GM13976 (cell line): ENCODE data around the gene GDF7.
A peak's percentile ranks its signal among the peaks of the same experiment; 100 is the strongest.

ENCODE experiments used
- DNase-seq: peaks from one replicate; pipeline ENCODE4 v3.0.0; 2012; ENCODE audit warnings: low spot score
- in situ Hi-C: fragments of 300-500 bp; cut with MboI; formaldehyde crosslinking; loops from one replicate; pipeline ENCODE4 v1.12.0; 2022; ENCODE audit warnings: low sequenced_read_pairs, mixed read lengths, inconsistent platforms; ENCODE audit not compliant: unreplicated experiment
- TF ChIP-seq, protein P1 (sequence below): IDR thresholded peaks from 2 replicates; pipeline ENCODE4 v1.5.1; 2012; ENCODE audit warnings: borderline replicate concordance, mild to moderate bottlenecking; ENCODE audit not compliant: insufficient read depth; ENCODE audit errors: extremely low read depth, missing control alignments, control extremely low read depth

Gene GDF7

GRCh38 chr2:20656561-20656960 lies 10.4 kb upstream of the GDF7 start:
- in situ Hi-C loops: no loop called here
- DNase-seq: no peak
- TF ChIP-seq, protein P1, sequence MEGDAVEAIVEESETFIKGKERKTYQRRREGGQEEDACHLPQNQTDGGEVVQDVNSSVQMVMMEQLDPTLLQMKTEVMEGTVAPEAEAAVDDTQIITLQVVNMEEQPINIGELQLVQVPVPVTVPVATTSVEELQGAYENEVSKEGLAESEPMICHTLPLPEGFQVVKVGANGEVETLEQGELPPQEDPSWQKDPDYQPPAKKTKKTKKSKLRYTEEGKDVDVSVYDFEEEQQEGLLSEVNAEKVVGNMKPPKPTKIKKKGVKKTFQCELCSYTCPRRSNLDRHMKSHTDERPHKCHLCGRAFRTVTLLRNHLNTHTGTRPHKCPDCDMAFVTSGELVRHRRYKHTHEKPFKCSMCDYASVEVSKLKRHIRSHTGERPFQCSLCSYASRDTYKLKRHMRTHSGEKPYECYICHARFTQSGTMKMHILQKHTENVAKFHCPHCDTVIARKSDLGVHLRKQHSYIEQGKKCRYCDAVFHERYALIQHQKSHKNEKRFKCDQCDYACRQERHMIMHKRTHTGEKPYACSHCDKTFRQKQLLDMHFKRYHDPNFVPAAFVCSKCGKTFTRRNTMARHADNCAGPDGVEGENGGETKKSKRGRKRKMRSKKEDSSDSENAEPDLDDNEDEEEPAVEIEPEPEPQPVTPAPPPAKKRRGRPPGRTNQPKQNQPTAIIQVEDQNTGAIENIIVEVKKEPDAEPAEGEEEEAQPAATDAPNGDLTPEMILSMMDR: no peak

GRCh38 chr2:20657522-20658235 lies 9.3 kb upstream of the GDF7 start:
- in situ Hi-C loops: no loop called here
- TF ChIP-seq, protein P1: no peak
- no peak for DNase-seq

- in situ Hi-C loops: loop anchor here (10.0 kb wide), 1 partner anchor 304 kb away; no protein-coding TSS in a partner anchor
- DNase-seq: no peak
- TF ChIP-seq, protein P1: no peak
Measured at GRCh38 chr2:20660506-20661420, 6.2 kb upstream of the GDF7 start.

- peak; percentile 84 for DNase-seq
- TF ChIP-seq, protein P1: peak; percentile 93
- in situ Hi-C loops: loop anchor here (10.0 kb wide), 1 partner anchor 303 kb away; no protein-coding TSS in a partner anchor
Measured at GRCh38 chr2:20661421-20662307, 5.3 kb upstream of the GDF7 start.

DNA sequence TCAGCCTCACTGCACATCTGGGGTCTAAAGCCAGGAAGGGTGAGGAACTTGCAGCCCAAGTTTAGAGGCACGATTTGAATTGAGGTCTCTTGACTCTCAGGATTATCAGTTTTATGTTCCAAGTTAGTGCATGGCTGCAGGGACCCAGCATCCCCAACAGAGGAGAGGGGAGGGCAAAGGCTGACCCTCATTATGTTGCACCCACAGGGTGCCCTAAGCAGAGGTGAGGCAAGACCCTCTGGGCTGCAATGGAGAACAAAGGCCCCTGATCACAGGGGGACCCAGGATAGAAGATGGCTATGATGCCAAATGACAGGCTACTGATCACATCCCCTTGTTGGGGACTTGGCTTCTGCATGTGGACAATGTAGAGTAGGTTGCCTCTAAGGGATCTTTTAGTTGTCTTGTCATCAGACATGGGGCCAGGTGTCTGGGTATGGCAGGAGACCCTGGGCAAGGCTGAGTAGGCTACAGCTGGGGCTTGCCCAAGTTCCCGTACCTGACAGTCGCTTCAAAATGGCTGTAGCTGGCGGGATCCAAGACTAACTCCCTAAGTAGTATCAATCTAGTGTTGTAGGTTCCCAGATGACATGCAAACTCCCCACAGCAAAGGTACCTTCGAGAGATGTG lies 4.5 kb upstream of the GDF7 start:
- TF ChIP-seq, protein P1: no peak
- in situ Hi-C loops: loop anchor here (10.0 kb wide), 1 partner anchor 302 kb away; no protein-coding TSS in a partner anchor
- DNase-seq: no peak
